ENCODE data around the gene NLRP13.

Gene NLRP13

DNA sequence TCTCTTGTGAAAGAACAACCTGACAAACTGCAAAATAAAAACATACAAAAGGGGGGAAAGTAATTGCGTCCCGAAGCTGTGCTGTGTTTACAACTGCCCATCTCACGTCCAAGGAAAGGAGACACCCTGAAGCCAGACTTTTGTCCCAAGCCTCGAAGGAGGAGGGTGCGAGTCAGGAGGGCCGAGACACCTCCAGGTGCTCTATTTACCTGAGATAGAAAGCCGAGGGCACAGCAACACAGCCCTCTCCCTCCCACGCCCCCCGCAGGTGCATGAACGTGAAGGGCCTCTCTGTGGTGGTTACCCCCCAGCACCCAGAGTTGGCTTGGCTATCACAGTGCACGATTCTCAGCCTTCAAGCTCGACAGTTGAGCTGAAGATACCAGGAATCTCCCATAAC is 33.2 kb downstream of the NLRP13 start:
- DNase-seq, result no peak

GRCh38 chr19:55882626-55883025 is 49.5 kb downstream of the NLRP13 start:
- no peak for DNase-seq

- no peak for DNase-seq
These were observed 54.9 kb downstream of the NLRP13 start for GRCh38 chr19:55877211-55877610.

- DNase-seq, result no peak
These were observed 61.4 kb downstream of the NLRP13 start for GRCh38 chr19:55870736-55871135.

- DNase-seq, result no peak
These were observed 65.0 kb downstream of the NLRP13 start for GRCh38 chr19:55867101-55867500.

- no peak for DNase-seq
These were observed 65.6 kb downstream of the NLRP13 start for GRCh38 chr19:55866521-55866920.

GRCh38 chr19:55858969-55859368 is 73.2 kb downstream of the NLRP13 start:
- no peak for DNase-seq

DNA sequence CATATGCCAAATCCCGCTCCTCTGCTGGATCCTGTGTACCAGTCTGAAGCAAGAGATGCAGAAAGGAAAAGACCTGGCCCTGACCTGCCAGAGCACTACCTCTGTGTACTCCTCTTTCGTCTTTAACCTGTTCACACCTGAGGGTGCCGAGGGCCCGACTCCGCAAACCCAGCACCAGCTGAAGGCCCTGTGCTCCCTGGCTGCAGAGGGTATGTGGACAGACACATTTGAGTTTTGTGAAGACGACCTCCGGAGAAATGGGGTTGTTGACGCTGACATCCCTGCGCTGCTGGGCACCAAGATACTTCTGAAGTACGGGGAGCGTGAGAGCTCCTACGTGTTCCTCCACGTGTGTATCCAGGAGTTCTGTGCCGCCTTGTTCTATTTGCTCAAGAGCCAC is 73.7 kb downstream of the NLRP13 start:
- DNase-seq, result no peak

GRCh38 chr19:55857974-55858373 is 74.2 kb downstream of the NLRP13 start:
- no peak for DNase-seq

GRCh38 chr19:55857149-55857548 is 75.0 kb downstream of the NLRP13 start:
- no peak for DNase-seq

GRCh38 chr19:55855160-55855559 is 77.0 kb downstream of the NLRP13 start:
- no peak for DNase-seq
